GM23338 (cell line): Measurements from ENCODE around the gene MAIP1. TPM values are rescaled to one million over a fixed set of nuclear protein-coding genes. Genes with fewer than 3 reads are reported as not detected.
A peak's percentile ranks its signal among the peaks of the same experiment; 100 is the strongest.

Source experiments
- ATAC-seq: fragments of 200-7000 bp; cut with Tn5 transposase; 3 replicates; pipeline ENCODE4 v1.9.1; 2020
- DNase-seq: peaks from one replicate; pipeline ENCODE4 v3.0.0-alpha.2; 2015; ENCODE audit warnings: low spot score
- H2AFZ ChIP-seq: fragments of 200-600 bp; sonication (generic); 2 replicates; pipeline ENCODE4 v1.8.0; 2016; ENCODE audit warnings: antibody characterized with exemption, mild to moderate bottlenecking, moderate library complexity
- H3F3A ChIP-seq: fragments of 200-600 bp; sonication (generic); replicated peaks from 2 replicates; pipeline ENCODE4 v1.8.0; 2017; ENCODE audit warnings: antibody characterized with exemption, mixed run types, low read depth
- H3K27ac ChIP-seq: fragments of 200-600 bp; sonication (generic); 2 replicates; pipeline ENCODE4 v1.6.1; 2016; ENCODE audit warnings: low read depth
- H3K27me3 ChIP-seq: fragments of 200-600 bp; sonication (generic); 2 replicates; pipeline ENCODE4 v1.8.0; 2016; ENCODE audit warnings: mild to moderate bottlenecking, mixed run types, moderate library complexity; ENCODE audit not compliant: insufficient read depth
- H3K36me3 ChIP-seq: fragments of 200-600 bp; sonication (generic); 2 replicates; pipeline ENCODE4 v1.8.0; 2016; ENCODE audit warnings: mild to moderate bottlenecking; ENCODE audit not compliant: insufficient read depth
- H3K4me1 ChIP-seq: fragments of 200-600 bp; sonication (generic); 2 replicates; pipeline ENCODE4 v1.8.0; 2016; ENCODE audit warnings: mild to moderate bottlenecking, moderate library complexity; ENCODE audit not compliant: insufficient read depth
- H3K4me2 ChIP-seq: fragments of 200-600 bp; sonication (generic); 2 replicates; pipeline ENCODE4 v1.7.1; 2017; ENCODE audit warnings: mixed run types
- H3K4me3 ChIP-seq: fragments of 200-600 bp; sonication (generic); 2 replicates; pipeline ENCODE4 v1.6.1; 2016; ENCODE audit warnings: mixed run types
- H3K79me2 ChIP-seq: fragments of 200-600 bp; sonication (generic); replicated peaks from 2 replicates; pipeline ENCODE4 v1.8.0; 2017; ENCODE audit warnings: mild to moderate bottlenecking; ENCODE audit not compliant: insufficient read depth
- H3K9me2 ChIP-seq: fragments of 200-600 bp; sonication (generic); 2 replicates; pipeline ENCODE4 v1.8.0; 2017; ENCODE audit not compliant: insufficient read depth
- H4K20me1 ChIP-seq: fragments of 200-600 bp; sonication (generic); replicated peaks from 2 replicates; pipeline ENCODE4 v1.8.0; 2017; ENCODE audit warnings: mild to moderate bottlenecking; ENCODE audit not compliant: insufficient read depth
- H3K27ac Mint-ChIP-seq: 2 replicates; pipeline ENCODE4 v1.8.0; 2020; ENCODE audit warnings: inconsistent platforms, mild to moderate bottlenecking, moderate library complexity, mixed read lengths
- H3K27me3 Mint-ChIP-seq: 3 replicates; pipeline ENCODE4 v1.8.0; 2022; ENCODE audit warnings: low read depth, mild to moderate bottlenecking, moderate library complexity, mixed read lengths, inconsistent platforms; ENCODE audit not compliant: insufficient read depth, poor library complexity
- H3K36me3 Mint-ChIP-seq: 3 replicates; pipeline ENCODE4 v1.8.0; 2021; ENCODE audit warnings: low read depth, mild to moderate bottlenecking, inconsistent platforms, moderate library complexity, mixed read lengths
- H3K4me1 Mint-ChIP-seq: 3 replicates; pipeline ENCODE4 v1.8.0; 2020; ENCODE audit warnings: mild to moderate bottlenecking, inconsistent platforms, mixed read lengths
- H3K4me3 Mint-ChIP-seq: 3 replicates; pipeline ENCODE4 v1.8.0; 2021; ENCODE audit warnings: moderate library complexity, mild to moderate bottlenecking, inconsistent platforms, mixed read lengths
- H3K9me3 Mint-ChIP-seq: 3 replicates; pipeline ENCODE4 v1.8.0; 2020; ENCODE audit warnings: moderate library complexity, mild to moderate bottlenecking, inconsistent platforms, mixed read lengths
- CREB1 ChIP-seq: fragments of 250-450 bp; sonication (Bioruptor Pico); IDR thresholded peaks from 2 replicates; pipeline ENCODE4 v1.5.0; 2020; ENCODE audit warnings: low read depth, mild to moderate bottlenecking, moderate library complexity
- CTCF ChIP-seq, 2 experiments: fragments of 200-600 bp in 1 of 2; sonication (generic) in 1 of 2; conservative IDR thresholded peaks; 2 replicates each; pipeline versions ENCODE4 v1.5.1 to v1.6.1; 2016 to 2017; ENCODE audit warnings: antibody characterized with exemption in 2 of 2, low read depth in 2 of 2, mild to moderate bottlenecking in 2 of 2, moderate library complexity in 1 of 2
- ETS1 ChIP-seq: IDR thresholded peaks from 2 replicates; pipeline ENCODE4 v1.6.1; 2016; ENCODE audit warnings: antibody characterized with exemption
- EZH2 ChIP-seq: fragments of 200-600 bp; sonication (generic); IDR thresholded peaks from one replicate; pipeline ENCODE4 v1.8.0; 2017; ENCODE audit warnings: antibody characterized with exemption, mild to moderate bottlenecking, low read depth; ENCODE audit not compliant: unreplicated experiment
- EZH2phosphoT487 ChIP-seq: fragments of 200-600 bp; sonication (generic); IDR thresholded peaks from one replicate; pipeline ENCODE4 v1.8.1; 2018; ENCODE audit warnings: antibody characterized with exemption; ENCODE audit not compliant: unreplicated experiment
- JUNB ChIP-seq: IDR thresholded peaks from one replicate; pipeline ENCODE4 v1.6.1; 2016; ENCODE audit warnings: antibody characterized with exemption; ENCODE audit not compliant: unreplicated experiment
- NANOG ChIP-seq: IDR thresholded peaks from 2 replicates; pipeline ENCODE4 v1.6.1; 2016; ENCODE audit warnings: antibody characterized with exemption, borderline replicate concordance
- POLR2AphosphoS5 ChIP-seq: IDR thresholded peaks from 2 replicates; pipeline ENCODE4 v1.6.1; 2016; ENCODE audit warnings: antibody characterized with exemption, low read depth
- STAT1 ChIP-seq: IDR thresholded peaks from one replicate; pipeline ENCODE4 v1.6.1; 2016; ENCODE audit warnings: antibody characterized with exemption; ENCODE audit not compliant: unreplicated experiment
- ZNF114 ChIP-seq: fragments of 250-450 bp; sonication (Bioruptor Pico); IDR thresholded peaks from 2 replicates; pipeline ENCODE4 v1.5.0; 2020; ENCODE audit warnings: mild to moderate bottlenecking, moderate library complexity
- ZNF331 ChIP-seq: fragments of 250-450 bp; sonication (Bioruptor Pico); IDR thresholded peaks from 2 replicates; pipeline ENCODE4 v1.5.0; 2020; ENCODE audit warnings: low read depth, mild to moderate bottlenecking, moderate library complexity
- polyA plus RNA-seq: library from polyadenylated mRNA; unstranded; fragments of >200 nt; fragmentation: Nextera tagmentation; extraction: Ambion mirVana; gene quantifications from 2 replicates; pipeline ENCODE4 v1.2.1, GENCODE V29; 2016
- total RNA-seq: library from RNA; depleted of rRNA; stranded (reverse); fragments of >200 nt; shearing (Covaris generic); gene quantifications from 2 replicates; pipeline ENCODE4 v1.2.3, GENCODE V29; 2014
- TF ChIP-seq, protein P1 (sequence below): fragments of 250-450 bp; sonication (Bioruptor Pico); IDR thresholded peaks from 2 replicates; pipeline ENCODE4 v1.5.0; 2020; ENCODE audit warnings: mild to moderate bottlenecking, moderate library complexity
- TF ChIP-seq, protein P2 (sequence below): IDR thresholded peaks from one replicate; pipeline ENCODE4 v1.6.1; 2018; ENCODE audit warnings: antibody characterized with exemption; ENCODE audit not compliant: unreplicated experiment

The MAIP1 gene
- total and polyA plus RNA-seq, 2 experiments from 2014 or later = 36.0 to 41.9 TPM

- no peaks in the 10 kb centered on the region; the same call in 1 of the 2 replicates for H3K36me3 ChIP-seq
- peaks cover 49% of the 10 kb centered on the region; the same call in 2 of the 3 replicates for H3K36me3 Mint-ChIP-seq
- no peaks in the 10 kb centered on the region for H3K9me2 ChIP-seq
These were observed 27.2 kb upstream of the MAIP1 start for GRCh38 chr2:199928226-199928625.

More at GRCh38 chr2:199928226-199928625, 27.2 kb upstream of the MAIP1 start:
- ATAC-seq = peak; percentile 52
- Mint-ChIP-seq H3K9me3 (no peaks in the 10 kb centered on the region), H3K27me3 (peaks cover 5% of the 10 kb centered on the region), H3K4me3 (no peak overlapping the region), H3K4me1 (peaks cover 32% of the 10 kb centered on the region), H3K27ac (peak overlapping the region; percentile 56; the same call in 1 of the 2 replicates)
- Histone ChIP-seq H3K4me2 (peak overlapping the region; percentile 18), H3K4me1 (peaks cover 31% of the 10 kb centered on the region), H4K20me1 (peaks cover 10% of the 10 kb centered on the region; the same call in 1 of the 2 replicates), H3K4me3 (no peak overlapping the region), H3F3A (no peaks in the 10 kb centered on the region), H3K27ac (peak overlapping the region; percentile 36; the same call in 1 of the 2 replicates), H3K79me2 (peaks cover 41% of the 10 kb centered on the region), H3K27me3 (no peaks in the 10 kb centered on the region), H2AFZ (no peak overlapping the region)
- TF ChIP-seq POLR2AphosphoS5 (no peak), JUNB (no peak), ETS1 (no peak), NANOG (no peak), EZH2phosphoT487 (no peak), ZNF331 (no peak), CREB1 (CRISPR knock-in tag) (no peak), ZNF114 (CRISPR knock-in tag) (no peak), EZH2 (no peak), CTCF (conservative IDR thresholded peaks at IDR 0.05; ENCODE audit: low read depth in 2 of 2) (no peak), STAT1 (no peak)
- TF ChIP-seq, protein P1, sequence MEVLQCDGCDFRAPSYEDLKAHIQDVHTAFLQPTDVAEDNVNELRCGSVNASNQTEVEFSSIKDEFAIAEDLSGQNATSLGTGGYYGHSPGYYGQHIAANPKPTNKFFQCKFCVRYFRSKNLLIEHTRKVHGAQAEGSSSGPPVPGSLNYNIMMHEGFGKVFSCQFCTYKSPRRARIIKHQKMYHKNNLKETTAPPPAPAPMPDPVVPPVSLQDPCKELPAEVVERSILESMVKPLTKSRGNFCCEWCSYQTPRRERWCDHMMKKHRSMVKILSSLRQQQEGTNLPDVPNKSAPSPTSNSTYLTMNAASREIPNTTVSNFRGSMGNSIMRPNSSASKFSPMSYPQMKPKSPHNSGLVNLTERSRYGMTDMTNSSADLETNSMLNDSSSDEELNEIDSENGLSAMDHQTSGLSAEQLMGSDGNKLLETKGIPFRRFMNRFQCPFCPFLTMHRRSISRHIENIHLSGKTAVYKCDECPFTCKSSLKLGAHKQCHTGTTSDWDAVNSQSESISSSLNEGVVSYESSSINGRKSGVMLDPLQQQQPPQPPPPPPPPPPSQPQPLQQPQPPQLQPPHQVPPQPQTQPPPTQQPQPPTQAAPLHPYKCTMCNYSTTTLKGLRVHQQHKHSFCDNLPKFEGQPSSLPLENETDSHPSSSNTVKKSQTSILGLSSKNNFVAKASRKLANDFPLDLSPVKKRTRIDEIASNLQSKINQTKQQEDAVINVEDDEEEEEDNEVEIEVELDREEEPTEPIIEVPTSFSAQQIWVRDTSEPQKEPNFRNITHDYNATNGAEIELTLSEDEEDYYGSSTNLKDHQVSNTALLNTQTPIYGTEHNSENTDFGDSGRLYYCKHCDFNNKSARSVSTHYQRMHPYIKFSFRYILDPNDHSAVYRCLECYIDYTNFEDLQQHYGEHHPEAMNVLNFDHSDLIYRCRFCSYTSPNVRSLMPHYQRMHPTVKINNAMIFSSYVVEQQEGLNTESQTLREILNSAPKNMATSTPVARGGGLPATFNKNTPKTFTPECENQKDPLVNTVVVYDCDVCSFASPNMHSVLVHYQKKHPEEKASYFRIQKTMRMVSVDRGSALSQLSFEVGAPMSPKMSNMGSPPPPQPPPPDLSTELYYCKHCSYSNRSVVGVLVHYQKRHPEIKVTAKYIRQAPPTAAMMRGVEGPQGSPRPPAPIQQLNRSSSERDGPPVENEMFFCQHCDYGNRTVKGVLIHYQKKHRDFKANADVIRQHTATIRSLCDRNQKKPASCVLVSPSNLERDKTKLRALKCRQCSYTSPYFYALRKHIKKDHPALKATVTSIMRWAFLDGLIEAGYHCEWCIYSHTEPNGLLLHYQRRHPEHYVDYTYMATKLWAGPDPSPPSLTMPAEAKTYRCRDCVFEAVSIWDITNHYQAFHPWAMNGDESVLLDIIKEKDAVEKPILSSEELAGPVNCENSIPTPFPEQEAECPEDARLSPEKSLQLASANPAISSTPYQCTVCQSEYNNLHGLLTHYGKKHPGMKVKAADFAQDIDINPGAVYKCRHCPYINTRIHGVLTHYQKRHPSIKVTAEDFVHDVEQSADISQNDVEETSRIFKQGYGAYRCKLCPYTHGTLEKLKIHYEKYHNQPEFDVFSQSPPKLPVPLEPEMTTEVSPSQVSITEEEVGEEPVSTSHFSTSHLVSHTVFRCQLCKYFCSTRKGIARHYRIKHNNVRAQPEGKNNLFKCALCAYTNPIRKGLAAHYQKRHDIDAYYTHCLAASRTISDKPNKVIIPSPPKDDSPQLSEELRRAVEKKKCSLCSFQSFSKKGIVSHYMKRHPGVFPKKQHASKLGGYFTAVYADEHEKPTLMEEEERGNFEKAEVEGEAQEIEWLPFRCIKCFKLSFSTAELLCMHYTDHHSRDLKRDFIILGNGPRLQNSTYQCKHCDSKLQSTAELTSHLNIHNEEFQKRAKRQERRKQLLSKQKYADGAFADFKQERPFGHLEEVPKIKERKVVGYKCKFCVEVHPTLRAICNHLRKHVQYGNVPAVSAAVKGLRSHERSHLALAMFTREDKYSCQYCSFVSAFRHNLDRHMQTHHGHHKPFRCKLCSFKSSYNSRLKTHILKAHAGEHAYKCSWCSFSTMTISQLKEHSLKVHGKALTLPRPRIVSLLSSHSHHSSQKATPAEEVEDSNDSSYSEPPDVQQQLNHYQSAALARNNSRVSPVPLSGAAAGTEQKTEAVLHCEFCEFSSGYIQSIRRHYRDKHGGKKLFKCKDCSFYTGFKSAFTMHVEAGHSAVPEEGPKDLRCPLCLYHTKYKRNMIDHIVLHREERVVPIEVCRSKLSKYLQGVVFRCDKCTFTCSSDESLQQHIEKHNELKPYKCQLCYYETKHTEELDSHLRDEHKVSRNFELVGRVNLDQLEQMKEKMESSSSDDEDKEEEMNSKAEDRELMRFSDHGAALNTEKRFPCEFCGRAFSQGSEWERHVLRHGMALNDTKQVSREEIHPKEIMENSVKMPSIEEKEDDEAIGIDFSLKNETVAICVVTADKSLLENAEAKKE (CRISPR knock-in tag) = no peak
- TF ChIP-seq, protein P2, sequence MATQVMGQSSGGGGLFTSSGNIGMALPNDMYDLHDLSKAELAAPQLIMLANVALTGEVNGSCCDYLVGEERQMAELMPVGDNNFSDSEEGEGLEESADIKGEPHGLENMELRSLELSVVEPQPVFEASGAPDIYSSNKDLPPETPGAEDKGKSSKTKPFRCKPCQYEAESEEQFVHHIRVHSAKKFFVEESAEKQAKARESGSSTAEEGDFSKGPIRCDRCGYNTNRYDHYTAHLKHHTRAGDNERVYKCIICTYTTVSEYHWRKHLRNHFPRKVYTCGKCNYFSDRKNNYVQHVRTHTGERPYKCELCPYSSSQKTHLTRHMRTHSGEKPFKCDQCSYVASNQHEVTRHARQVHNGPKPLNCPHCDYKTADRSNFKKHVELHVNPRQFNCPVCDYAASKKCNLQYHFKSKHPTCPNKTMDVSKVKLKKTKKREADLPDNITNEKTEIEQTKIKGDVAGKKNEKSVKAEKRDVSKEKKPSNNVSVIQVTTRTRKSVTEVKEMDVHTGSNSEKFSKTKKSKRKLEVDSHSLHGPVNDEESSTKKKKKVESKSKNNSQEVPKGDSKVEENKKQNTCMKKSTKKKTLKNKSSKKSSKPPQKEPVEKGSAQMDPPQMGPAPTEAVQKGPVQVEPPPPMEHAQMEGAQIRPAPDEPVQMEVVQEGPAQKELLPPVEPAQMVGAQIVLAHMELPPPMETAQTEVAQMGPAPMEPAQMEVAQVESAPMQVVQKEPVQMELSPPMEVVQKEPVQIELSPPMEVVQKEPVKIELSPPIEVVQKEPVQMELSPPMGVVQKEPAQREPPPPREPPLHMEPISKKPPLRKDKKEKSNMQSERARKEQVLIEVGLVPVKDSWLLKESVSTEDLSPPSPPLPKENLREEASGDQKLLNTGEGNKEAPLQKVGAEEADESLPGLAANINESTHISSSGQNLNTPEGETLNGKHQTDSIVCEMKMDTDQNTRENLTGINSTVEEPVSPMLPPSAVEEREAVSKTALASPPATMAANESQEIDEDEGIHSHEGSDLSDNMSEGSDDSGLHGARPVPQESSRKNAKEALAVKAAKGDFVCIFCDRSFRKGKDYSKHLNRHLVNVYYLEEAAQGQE = no peak
- DNase-seq = no peak
